ENCODE measurements around the gene HEG1. TPM values are rescaled to one million over a fixed set of nuclear protein-coding genes. Genes with fewer than 3 reads are reported as not detected.

The HEG1 gene
- total and polyA plus RNA-seq, 2 of the 13 experiments (the other 11 are each of a cell fraction or from before 2014, with no cell fraction given), result 10.7 to 18.2 TPM

GRCh38 chr3:125025642-125026041 lies 30.2 kb downstream of the HEG1 start (continued):
- no peak for TF ChIP-seq ZNF580 (CRISPR knock-in tag; IDR thresholded peaks at IDR 0.05; ENCODE audit: borderline replicate concordance, low read depth)

- ATAC-seq (no peak), FAIRE-seq (no peak), DNase-seq (ENCODE audit: low spot score) (no peak)
- no peaks in the 10 kb centered on the region for H3K79me2 ChIP-seq (ENCODE audit: insufficient read depth, low read length)
- H2AFZ ChIP-seq (ENCODE audit: low read length), result no peak overlapping the region
- no peak overlapping the region for H3K4me3 ChIP-seq (replicated peaks in 1 of 3; ENCODE audit: insufficient read depth in 1 of 3, low read depth in 2 of 3, low read length in 3 of 3)
- in situ Hi-C loops (cut with HindIII; ENCODE audit: extremely low pct_ligation_motif_present, low pct_unique_long_range_greater_than_20kb) (no loop called here), intact Hi-C loops (cut with micrococcal nuclease; ENCODE audit: unreplicated experiment) (no loop called here)
- no TSS peak for BruUV-seq (replicated peaks)
- POLR2A ChIA-PET, result no interaction called here
- peaks cover 29 to 82% of the 10 kb centered on the region in 2 experiments for H3K36me3 ChIP-seq (replicated peaks in 1 of 2; ENCODE audit: control insufficient read depth in 1 of 2, insufficient read depth in 2 of 2, low read length in 2 of 2)
- H3K4me2 ChIP-seq (ENCODE audit: low read depth, low read length), result no peak overlapping the region
- no peaks in the 10 kb centered on the region for H3K9me3 ChIP-seq (ENCODE audit: low read length)
- H3K9ac ChIP-seq (ENCODE audit: insufficient read depth, low read depth, low read length), result no peak overlapping the region
- CTCF ChIA-PET (ENCODE audit: low intra/inter-chr PET ratio, low total read pairs), result no interaction called here
- WGBS (ENCODE audit: low lambda C conversion rate), result 94% methylated on average over 4 of the region's 5 CpGs
- H3K4me1 ChIP-seq (ENCODE audit: insufficient read depth, low read length), result no peaks in the 10 kb centered on the region
- H4K20me1 ChIP-seq (ENCODE audit: insufficient read depth, low read length), result no peaks in the 10 kb centered on the region
- H3K27me3 ChIP-seq (ENCODE audit: control insufficient read depth in 1 of 2, insufficient read depth in 2 of 2, low read length in 2 of 2), result no peaks in the 10 kb centered on the region
- H3K27ac ChIP-seq (ENCODE audit: extremely low read length, insufficient read depth, low read length), result no peak overlapping the region
- TF ChIP-seq SIN3B (IDR thresholded peaks at IDR 0.05; ENCODE audit: low read length) (no peak), HOXA9 (CRISPR knock-in tag; IDR thresholded peaks at IDR 0.05; ENCODE audit: borderline replicate concordance) (no peak), GZF1 (CRISPR knock-in tag; IDR thresholded peaks at IDR 0.05) (no peak), PCBP2 (optimal IDR thresholded peaks at IDR 0.05; ENCODE audit: low read depth, low read length, poor library complexity, severe bottlenecking) (no peak), TFDP1 (CRISPR knock-in tag; IDR thresholded peaks at IDR 0.05; ENCODE audit: borderline replicate concordance) (no peak), HDAC6 (IDR thresholded peaks at IDR 0.05; ENCODE audit: low read depth, low read length) (no peak), PRDM10 (CRISPR knock-in tag; IDR thresholded peaks at IDR 0.05; ENCODE audit: low read depth) (no peak), SNAI1 (CRISPR knock-in tag; IDR thresholded peaks at IDR 0.05; ENCODE audit: borderline replicate concordance) (no peak), ZNF704 (CRISPR knock-in tag; IDR thresholded peaks at IDR 0.05; ENCODE audit: borderline replicate concordance) (no peak), RFX1 (IDR thresholded peaks at IDR 0.05) (no peak), THAP9 (CRISPR knock-in tag; IDR thresholded peaks at IDR 0.05; ENCODE audit: borderline replicate concordance) (no peak), NCOA2 (CRISPR knock-in tag; IDR thresholded peaks at IDR 0.05) (no peak), SUZ12 (IDR thresholded peaks at IDR 0.05; ENCODE audit: low read depth, low read length) (no peak)
Measured at GRCh38 chr3:125024817-125025216, 31.0 kb downstream of the HEG1 start.

All from HepG2 (cell line).